ENCODE results near the gene APOBEC4.
"Not testable (repeated sequence)": the region's sequence is repeated elsewhere in the genome, so short reads cannot be mapped to it uniquely, and the experiment has no call there.

APOBEC4 gene

GRCh38 chr1:183632964-183633363 is 20.2 kb downstream of the APOBEC4 start:
- DNase-seq = no peak

GRCh38 chr1:183632114-183632513 is 21.0 kb downstream of the APOBEC4 start:
- no peak for DNase-seq

GRCh38 chr1:183630748-183631147 is 22.4 kb downstream of the APOBEC4 start:
- no peak for DNase-seq

GRCh38 chr1:183628537-183628936 is 24.6 kb downstream of the APOBEC4 start:
- DNase-seq = no peak

GRCh38 chr1:183626236-183626635 is 26.9 kb downstream of the APOBEC4 start:
- not testable (repeated sequence) for DNase-seq

- peak; percentile 48 for DNase-seq
Observed at GRCh38 chr1:183622884-183623785, 30.0 kb downstream of the APOBEC4 start.

- no peak for DNase-seq
Observed at GRCh38 chr1:183622013-183622412, 31.1 kb downstream of the APOBEC4 start.

GRCh38 chr1:183620311-183620710 is 32.8 kb downstream of the APOBEC4 start:
- no peak for DNase-seq

GRCh38 chr1:183619781-183620180 is 33.3 kb downstream of the APOBEC4 start:
- no peak for DNase-seq

- DNase-seq = not testable (repeated sequence)
Observed at GRCh38 chr1:183618202-183618601, 34.9 kb downstream of the APOBEC4 start.

GRCh38 chr1:183612975-183613374 is 40.1 kb downstream of the APOBEC4 start:
- DNase-seq = not testable (repeated sequence)

- no peak for DNase-seq
Observed at GRCh38 chr1:183612407-183612806, 40.7 kb downstream of the APOBEC4 start.

GRCh38 chr1:183611021-183611420 is 42.1 kb downstream of the APOBEC4 start:
- no peak for DNase-seq

GRCh38 chr1:183609759-183610452 is 43.2 kb downstream of the APOBEC4 start:
- no peak for DNase-seq

- DNase-seq = no peak
Observed at GRCh38 chr1:183609313-183609712, 43.8 kb downstream of the APOBEC4 start.

- no peak for DNase-seq
Observed at GRCh38 chr1:183607322-183607980, 45.7 kb downstream of the APOBEC4 start.

- no peak for DNase-seq
Observed at GRCh38 chr1:183605904-183606303, 47.2 kb downstream of the APOBEC4 start.

- DNase-seq = no peak
Observed at GRCh38 chr1:183604815-183605214, 48.3 kb downstream of the APOBEC4 start.

GRCh38 chr1:183604038-183604808 is 48.9 kb downstream of the APOBEC4 start:
- no peak for DNase-seq

- DNase-seq = no peak
Observed at GRCh38 chr1:183602510-183602909, 50.6 kb downstream of the APOBEC4 start.

GRCh38 chr1:183600634-183601033 is 52.5 kb downstream of the APOBEC4 start:
- no peak for DNase-seq

GRCh38 chr1:183600136-183600535 is 53.0 kb downstream of the APOBEC4 start:
- no peak for DNase-seq

GRCh38 chr1:183598386-183598785 is 54.7 kb downstream of the APOBEC4 start:
- DNase-seq = no peak
